ENCODE results near the gene LGALS9.
"Not testable (repeated sequence)": the region's sequence is repeated elsewhere in the genome, so short reads cannot be mapped to it uniquely, and the experiment has no call there.

LGALS9 gene

DNA sequence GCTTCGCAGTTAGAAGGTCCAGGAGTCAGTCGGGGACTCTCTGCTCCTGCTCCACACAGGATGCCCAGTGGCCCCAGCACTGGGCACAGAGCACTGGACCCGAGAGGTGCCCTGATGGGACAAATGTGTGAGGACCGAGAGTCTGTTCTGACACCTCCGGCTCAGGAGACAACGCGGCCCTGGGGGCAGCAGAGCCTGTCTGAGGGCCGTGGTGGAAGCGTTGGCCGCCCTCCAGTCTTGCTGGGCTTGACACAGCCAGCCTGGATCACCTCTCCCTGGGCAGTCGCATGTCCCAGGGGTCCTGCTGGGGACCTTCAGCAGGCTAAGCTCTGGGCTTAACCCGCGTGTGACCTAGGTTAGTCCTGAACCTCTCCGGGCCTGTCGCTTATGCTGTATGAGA lies 23.1 kb downstream of the LGALS9 start:
- no peak for DNase-seq (ENCODE audit: low read depth)

DNA sequence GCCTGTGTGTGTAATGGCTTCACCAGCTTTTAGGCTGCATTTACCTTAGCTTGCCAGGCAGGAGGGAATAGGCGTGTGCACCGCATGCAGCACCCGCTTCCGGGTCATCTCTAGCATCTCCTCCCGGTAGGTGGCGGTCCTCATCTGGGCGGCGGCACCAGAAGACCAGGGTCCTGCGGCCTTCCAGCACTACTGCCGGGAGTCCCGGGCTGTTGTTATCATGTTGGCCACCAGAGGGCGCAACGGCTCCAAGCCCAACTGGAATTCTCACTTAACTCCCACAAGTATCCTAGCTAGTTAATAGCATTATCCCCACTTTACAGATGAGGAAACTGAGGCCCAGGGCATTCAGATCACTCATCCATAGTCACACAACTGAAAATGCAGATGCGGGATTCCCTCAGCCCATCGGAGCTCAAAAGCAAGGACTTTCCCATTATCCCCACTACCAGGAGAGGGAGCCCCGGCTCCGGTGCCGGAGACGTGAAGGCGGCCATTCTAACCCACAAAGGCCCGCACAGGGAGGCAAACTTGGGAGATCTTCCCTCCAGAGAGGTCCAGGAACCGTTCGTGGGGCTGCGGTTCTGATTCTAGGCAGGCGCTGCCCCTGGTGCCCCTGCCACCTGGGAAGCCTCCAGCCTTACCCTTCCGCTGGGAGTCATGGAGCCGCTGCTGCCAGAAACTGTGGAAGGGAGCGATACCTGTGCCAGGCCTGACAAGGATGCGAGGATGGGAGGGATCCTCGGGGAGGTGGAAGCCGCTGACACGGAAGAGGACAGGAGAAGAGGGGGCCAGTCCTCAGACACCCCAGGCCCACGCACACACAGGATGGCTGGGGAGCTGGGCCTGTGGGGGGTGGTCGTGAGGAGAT lies 23.9 kb downstream of the LGALS9 start:
- DNase-seq (ENCODE audit: low read depth), result peak; percentile 24

DNA sequence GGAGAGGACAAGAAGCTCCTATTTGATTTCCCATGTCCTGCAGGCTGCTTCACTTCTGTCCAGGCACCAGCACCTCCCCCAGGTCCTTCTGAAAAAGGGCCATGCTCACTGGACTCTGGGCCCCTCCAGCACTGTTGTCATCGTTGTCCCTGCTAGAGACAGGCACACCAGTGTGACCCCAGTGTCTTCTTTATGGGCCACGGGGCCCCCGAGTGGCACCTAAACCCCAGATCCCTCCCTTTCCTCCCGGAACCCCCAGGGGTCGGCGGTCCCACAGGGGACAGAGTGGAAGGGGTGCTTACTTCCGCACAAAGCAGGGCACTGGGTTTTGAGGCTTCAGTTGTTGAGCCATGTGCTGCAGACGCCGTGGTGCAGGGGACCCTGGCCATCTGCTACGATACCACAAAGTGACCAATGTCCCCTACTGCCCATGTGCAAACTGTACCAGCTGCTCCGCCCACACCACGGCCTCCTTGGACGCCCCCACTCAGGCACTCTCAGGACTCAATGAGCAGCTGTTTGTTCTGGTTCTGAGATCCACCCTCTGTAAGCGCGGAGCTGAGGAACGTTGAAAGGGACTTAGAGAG lies 24.6 kb downstream of the LGALS9 start:
- not testable (repeated sequence) for DNase-seq (ENCODE audit: low read depth)

DNA sequence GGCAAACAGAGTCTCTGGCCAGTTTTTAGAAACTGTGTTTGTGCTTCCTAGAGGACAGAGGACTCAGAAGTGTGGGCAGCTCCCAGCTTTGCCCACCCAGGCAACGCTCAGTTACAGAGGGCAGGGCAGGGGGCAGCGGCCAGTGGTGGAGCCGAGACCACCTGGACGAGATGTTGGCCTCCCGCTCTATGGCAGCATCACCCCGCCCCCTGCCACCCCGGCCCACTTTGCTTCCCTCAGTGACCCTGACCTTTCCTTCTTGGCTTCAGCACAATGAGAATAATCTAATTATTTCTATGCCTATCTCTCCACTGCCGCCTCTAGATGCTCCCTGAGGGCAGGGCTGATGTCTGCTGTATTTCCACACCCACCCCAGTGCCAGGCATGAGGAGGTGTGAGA lies 25.6 kb downstream of the LGALS9 start:
- DNase-seq (ENCODE audit: low read depth), result not testable (repeated sequence)

DNA sequence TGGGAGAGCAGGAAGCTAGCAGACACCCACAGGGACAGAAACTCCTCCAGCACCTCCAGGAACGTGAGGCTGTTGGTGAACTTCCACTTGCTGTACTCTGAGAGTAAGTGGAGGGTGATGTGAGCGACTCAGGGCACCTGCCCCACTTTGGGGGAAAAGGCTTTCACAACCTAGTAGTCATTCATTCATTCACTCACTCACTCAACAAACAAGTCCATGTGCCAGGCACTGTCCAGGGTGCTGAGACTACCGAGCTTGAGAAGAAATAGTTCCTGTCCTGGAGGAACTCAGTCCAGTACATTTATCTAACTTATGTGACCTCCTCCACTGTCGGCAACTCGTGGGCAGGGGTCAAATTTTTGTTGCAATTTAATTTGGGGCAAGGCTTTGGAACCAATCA lies 26.6 kb downstream of the LGALS9 start:
- no peak for DNase-seq (ENCODE audit: low read depth)

DNA sequence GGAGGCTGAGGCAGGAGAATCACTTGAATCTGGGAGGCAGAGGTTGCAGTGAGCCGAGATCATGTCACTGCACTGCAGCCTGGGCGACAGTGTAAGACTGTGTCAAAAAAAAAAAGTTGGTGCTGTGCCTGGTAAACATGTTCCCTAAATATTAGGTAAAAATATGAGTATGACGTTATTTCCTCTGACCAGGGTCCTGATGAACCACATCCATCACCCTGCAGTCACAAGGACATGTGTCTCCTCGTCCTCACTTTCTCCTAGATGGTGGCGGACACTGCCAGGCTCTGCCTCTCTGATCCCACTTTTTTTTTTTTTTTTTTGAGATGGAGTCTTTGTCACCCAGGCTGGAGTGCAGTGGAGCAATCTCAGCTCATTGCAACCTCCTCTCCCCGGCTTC lies 28.7 kb downstream of the LGALS9 start:
- no peak for DNase-seq (ENCODE audit: low read depth)

DNA sequence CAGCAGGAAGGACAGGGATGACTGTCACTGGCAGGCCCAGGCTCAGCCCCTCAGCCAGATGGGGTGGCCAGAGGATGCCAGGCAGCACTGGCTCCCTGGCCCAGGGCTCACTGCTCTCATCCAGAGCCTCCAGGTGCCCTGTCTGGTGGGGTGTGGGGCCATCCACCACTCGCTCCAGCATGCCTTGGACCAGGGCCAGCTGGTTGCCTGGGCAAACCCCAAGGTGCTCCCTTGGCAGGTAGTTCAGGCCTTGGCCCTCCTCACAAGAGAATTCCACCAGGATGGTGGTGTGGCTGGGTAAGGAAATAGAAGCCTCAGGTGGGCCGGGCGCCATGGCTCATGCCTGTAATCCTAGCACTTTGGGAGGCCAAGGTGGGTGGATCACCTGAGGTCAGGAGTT lies 29.4 kb downstream of the LGALS9 start:
- no peak for DNase-seq (ENCODE audit: low read depth)

DNA sequence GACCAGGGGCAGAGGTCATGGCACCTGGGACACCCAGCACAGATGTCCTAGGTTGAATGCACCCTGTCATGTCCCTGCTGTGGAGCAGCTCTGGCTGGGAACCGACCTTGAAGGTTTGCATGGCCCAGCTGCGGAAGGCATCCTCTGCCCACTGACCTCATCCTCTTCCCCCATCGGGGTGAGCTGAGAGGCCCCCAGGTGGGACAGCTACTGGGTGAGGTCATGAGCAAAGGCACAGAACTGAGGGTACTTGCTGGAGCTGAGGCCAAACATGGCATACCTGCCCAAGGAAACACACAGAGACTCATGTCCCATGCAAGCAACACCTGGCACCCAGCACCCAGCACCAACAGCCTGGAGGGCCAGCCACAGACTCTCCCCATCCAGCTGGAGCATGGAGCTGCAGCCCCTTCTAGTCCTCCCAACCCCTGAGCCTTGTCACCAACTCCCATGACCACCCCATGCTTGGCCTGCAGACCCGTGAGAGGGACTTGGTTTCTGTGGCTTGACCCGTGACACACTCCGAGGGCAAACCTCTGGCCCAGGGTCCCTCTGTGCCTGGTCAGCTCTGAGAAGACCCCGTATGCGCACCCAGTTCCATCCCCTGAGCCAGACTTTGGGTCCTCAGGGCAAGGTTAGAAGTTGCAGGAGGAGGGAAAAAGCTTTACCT lies 33.1 kb downstream of the LGALS9 start:
- no peak for DNase-seq (ENCODE audit: low read depth)

DNA sequence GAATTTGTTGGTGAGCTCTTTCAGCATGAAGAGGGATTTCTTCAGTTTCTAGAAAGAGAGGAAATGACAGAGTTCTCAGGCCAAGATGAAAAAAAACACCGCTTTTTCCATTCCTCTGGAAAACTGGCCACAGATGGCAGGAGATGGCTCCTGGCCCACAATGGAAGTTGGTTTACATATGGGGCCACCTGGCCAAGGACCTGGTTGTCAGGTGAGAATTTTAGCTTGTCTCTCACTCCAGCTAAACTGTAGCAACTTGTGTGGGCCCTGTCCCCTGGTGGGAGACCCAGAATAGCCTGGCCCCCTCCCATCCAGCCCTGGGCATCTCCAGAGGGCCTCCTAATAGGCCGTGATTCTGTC lies 33.6 kb downstream of the LGALS9 start:
- DNase-seq (ENCODE audit: low read depth), result no peak

DNA sequence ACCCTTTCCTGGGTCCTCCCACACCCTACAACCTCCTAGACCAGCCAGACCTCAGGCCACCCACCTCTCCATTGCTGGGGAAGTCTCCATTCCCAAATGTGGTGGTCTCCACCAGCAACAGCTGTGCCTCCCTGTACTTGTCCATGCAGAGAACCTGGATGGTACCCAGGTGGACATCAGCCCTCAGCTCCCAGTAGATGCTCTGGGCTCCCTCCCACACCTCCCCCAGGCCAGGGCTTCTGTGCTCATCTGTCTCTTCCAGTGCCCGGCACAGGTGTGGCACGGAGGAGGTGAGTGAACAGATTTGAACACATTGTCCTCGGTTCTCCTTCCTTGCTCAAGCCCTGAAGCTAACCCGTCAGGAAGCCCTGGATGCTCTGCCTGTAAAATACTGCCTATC lies 34.6 kb downstream of the LGALS9 start:
- no peak for DNase-seq (ENCODE audit: low read depth)

DNA sequence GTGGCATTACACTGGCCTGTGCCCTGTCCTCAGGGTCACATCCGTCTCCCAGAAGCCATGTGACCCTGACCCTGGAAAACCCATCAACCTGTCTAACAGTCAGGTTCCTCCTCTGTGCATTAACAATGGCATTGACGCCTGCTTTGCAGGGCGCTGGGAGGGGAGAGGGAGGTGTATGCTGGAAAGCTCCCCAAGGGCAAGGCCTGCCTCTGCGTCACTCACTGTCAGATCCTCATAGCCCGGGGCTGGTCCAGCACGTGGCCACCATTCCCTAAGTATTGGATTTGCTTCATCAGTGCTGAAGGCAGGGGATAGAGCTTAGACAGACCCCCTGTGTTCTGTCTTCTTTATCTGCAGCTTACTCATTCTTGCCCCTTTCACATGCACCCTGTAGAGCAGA lies 35.3 kb downstream of the LGALS9 start:
- DNase-seq (ENCODE audit: low read depth), result not testable (repeated sequence)

DNA sequence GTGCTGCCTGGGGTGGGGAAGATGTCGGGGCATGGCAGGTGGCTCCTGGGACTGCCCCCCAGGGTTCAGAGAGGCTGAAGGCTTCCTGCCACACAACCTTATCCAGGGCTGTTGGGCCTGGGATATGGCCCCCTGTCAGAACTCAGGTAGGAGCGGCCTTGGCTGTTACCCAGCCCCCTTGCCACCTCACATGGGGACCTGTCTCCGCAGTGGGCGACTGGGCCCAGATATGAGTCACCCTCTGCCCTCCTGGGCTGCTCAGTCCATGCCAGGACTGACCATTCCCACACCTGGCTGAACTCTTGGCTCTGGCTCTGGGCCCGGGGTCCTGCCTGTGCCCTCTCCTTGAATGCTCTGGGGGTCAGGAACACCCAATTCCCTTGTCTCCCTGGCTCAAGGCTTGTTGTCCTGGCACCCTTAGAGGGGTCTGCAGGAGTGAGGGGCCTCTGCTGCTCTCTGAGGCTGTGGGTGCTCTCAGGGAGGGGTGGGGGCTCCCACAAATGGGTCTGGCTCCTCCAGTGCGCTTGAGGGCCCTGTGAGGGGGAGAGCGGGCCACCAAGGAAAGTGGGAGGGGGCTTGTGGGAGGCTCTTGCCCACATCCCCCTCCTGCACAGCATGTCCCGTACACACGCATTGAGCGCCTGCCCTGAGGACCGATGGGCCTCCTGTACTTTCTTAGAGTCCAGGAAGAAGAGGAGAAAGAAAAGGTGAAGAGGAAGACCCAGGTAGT lies 36.0 kb downstream of the LGALS9 start:
- DNase-seq (ENCODE audit: low read depth), result no peak

DNA sequence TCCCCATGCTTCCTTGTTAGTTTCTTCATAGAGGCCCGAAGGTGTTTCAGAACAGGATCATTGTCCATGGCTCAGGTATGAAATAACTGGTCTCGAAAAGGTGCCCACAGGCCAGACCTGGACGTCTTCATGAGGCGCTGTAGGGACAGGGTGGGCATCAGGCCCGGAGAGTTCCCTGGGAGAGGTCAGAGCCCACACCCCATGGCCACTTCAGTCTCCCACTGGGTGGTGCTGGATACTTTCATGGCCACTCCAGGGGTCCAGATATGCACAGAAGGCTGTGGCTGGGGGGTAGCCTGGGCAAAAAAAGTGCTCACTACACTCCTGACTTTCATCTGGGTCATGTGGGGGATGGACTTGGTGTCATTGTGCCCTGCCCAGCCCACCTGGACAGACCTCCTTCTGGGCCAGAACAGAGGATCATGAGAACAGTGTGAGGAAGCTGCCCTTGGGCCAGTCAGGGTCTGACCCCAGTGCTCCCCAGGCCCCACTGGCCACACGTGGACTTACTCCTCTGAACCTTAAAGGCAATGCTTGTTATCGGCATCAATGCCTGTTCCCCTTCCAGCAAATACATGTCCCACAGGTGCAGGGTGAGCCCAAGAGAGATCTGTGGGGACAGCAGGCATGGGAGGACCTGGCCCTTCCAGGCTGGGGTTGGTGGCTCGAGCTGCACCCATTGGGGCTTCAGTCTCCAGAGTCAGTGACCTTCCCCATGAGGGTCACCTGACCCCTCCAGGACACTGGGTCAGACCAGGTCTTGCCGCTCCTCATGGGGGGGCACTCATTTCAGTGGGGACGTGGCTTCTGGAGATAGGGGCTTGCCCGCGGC lies 36.9 kb downstream of the LGALS9 start:
- DNase-seq (ENCODE audit: low read depth), result no peak

DNA sequence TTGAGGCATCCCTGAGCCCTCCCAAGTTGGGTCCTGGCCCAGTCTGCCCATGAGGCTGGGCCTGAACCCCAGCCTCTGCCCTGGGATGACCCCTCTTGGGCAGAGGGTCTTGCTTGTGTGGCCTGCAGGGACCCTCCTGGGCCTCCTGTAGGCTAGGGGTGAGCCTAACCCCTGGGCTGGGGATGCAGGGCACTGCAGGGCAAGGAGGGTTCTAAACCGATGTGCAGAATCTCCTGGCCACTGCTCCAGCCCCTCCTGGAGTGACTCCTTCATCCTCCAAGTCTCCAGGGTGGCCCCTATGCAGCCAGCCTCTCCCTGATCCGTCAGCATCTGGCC lies 37.5 kb downstream of the LGALS9 start:
- DNase-seq (ENCODE audit: low read depth), result no peak

DNA sequence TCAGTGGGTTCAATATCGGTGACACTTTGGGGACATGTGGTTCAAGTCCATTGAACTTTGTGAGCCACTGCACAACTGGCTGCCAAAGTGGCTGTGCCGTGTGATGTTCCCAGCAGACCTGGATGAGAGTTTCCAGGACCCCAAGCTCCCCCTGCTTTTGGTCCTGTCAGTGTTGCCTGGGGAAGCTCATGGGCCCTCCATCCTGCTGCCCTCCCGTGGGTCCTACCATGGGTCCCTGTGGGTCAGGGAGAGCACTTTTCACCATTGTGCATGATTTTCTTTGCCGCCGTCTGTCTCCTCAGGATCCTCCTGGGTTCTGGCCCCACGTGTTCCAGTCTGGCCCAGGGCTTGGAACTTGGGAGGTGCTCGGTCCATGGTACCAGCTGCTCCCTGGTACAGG lies 38.1 kb downstream of the LGALS9 start:
- DNase-seq (ENCODE audit: low read depth), result no peak

DNA sequence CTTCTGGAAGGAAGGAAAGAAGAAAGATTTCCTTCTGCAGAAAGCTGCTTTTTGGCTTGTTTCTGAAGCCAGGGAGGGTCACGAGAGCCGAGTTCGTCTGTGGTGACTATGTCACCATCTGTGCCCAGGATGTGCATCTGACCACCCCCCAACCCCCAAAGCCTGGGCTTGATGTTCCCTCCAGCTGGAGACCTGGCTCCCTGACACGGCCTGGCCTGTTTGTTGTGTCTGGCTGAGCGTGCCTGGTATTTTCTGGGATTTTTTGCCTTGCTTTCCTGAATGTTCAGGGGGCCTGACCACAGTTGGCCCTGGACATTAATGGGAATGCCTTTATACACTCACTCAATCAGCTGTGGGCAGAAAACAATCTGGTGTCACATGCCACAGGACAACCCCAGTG lies 38.9 kb downstream of the LGALS9 start:
- no peak for DNase-seq (ENCODE audit: low read depth)

DNA sequence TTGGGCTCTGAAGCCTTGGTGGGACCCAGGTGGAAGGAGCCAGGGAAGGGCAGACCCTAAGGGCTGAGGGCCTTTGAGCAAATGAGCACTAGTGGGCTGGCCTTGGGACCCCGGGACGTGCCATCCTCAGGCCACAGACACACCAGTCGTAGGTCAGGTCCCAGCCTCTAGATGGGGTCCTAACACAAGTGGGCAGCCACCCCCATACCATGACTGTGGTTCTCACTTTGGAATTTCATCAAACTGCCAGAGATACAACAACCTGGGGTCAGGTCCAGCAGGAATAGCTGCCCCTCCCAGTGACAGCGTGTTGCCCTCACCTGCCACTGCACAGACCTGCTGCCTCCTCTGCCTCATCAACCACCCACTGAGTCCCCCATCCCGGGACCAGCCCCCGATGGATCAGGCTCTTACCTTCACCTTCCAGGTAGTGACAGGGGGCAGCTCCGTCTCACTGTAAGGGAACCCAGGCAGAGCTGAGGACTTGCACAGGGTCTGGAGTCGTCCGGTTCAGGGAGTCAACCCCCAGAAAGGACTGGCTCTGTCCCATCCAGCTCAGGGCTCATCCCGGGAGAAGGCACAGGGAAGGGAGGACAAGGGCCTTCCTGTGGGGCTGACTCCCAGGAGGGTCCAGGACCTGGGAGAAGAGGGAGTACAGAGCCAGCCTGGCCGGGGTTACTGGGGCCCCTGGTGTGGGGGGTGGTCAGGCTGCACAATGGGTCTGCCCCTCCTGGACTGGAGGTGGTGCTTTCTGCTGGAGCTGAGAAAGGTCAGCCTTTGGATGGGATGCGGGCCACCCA lies 40.0 kb downstream of the LGALS9 start:
- no peak for DNase-seq (ENCODE audit: low read depth)

DNA sequence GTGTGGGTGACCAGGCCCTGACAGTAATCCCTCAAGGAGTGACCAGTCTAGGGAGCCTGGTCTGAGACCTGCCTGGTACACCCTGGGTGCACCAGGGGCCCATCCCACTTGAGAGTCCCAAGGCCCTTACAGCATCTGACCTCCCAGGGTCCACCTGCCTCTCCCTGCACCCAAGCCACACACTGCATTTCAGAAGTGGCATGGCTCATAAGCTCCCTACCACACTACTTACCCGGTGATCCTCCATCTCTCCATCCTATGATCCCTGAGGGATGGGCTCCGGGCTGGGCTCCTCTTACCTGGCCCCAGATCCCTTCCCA lies 40.6 kb downstream of the LGALS9 start:
- no peak for DNase-seq (ENCODE audit: low read depth)

DNA sequence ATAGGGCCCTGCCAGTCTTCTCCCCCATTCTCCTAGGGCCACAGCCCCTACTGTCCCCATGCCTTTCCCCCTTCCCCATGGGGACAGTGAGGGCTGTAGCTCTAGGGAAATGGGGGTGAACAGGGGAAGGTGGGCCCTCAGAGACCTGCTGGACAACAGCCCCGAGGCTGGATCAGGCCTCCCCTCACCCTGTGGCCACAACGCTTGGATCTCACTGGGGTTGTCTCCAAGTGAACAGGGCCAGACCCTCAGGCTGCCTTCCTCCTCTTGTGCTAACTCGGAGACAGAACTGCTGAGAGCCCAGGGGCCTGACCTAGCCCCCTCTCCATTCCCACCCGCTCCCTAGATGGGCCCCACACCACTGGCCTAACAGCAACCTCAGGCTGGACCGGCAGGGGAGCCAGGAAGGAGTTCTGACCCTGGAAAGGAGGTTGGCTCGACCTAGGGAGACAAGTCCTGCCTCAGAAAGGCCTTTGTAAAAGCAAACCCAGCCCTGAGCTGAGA lies 41.0 kb downstream of the LGALS9 start:
- DNase-seq (ENCODE audit: low read depth), result not testable (repeated sequence)

DNA sequence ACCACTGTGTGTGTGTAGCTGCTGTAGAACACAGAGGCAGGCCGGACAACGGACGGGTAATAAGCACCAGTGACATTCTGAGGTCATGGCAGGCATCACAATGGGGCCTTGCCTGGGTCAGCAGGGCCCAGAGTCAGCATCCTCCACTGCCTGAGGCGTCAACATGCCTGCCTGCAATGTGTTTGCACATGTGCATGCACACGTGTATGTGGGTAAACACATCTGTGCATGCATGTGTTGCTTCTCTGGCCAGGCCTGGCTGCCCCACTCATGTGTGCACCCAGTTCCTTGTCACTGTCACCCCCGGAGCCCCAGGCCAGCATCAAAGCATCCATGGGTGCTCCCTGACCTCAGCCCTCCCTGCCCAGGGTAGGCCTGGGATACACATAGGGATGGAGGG lies 43.3 kb downstream of the LGALS9 start:
- no peak for DNase-seq (ENCODE audit: low read depth)

DNA sequence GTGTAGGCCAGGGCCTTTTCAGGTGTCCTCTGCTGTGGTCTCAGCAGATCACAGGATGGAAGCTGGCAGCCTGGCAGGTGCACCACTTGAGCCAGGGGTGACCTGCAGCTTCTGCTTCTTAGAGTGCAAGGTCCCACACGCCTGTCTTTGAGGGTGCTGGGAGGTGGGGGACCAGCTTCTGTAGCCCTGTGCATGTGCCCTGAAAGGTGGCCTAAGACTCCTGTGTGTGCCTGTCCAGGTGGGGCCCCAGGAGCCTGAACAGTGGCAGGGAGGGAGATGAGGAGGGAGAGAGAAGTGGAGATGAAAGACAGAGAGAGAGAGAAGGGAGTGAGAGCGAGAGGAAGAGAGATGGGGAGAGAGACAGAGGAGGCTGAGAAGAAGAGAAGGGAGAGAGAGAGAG lies 46.2 kb downstream of the LGALS9 start:
- DNase-seq (ENCODE audit: low read depth), result no peak

Measured in fibroblast of the conjunctiva (primary cell).